ENCODE data around the gene FGFR3.

FGFR3 gene

DNA sequence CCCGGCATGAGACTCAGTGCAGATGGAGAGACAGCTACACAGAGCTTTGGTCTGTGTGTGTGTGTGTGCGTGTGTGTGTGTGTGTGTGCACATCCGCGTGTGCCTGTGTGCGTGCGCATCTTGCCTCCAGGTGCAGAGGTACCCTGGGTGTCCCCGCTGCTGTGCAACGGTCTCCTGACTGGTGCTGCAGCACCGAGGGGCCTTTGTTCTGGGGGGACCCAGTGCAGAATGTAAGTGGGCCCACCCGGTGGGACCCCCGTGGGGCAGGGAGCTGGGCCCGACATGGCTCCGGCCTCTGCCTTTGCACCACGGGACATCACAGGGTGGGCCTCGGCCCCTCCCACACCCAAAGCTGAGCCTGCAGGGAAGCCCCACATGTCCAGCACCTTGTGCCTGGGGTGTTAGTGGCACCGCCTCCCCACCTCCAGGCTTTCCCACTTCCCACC is 14.3 kb downstream of the FGFR3 start:
- FAIRE-seq (no peak), DNase-seq (ENCODE audit: insufficient read length) (no peak)
- TF ChIP-seq POLR2A (IDR thresholded peaks at IDR 0.05; ENCODE audit: low read depth, low read length) (no peak), POLR2AphosphoS5 (IDR thresholded peaks at IDR 0.05; ENCODE audit: low read depth, low read length) (no peak)

DNA sequence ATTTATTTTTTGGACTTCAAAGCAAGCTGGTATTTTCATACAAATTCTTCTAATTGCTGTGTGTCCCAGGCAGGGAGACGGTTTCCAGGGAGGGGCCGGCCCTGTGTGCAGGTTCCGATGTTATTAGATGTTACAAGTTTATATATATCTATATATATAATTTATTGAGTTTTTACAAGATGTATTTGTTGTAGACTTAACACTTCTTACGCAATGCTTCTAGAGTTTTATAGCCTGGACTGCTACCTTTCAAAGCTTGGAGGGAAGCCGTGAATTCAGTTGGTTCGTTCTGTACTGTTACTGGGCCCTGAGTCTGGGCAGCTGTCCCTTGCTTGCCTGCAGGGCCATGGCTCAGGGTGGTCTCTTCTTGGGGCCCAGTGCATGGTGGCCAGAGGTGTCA is 15.3 kb downstream of the FGFR3 start:
- DNase-seq (ENCODE audit: insufficient read length) (no peak), FAIRE-seq (no peak)

DNA sequence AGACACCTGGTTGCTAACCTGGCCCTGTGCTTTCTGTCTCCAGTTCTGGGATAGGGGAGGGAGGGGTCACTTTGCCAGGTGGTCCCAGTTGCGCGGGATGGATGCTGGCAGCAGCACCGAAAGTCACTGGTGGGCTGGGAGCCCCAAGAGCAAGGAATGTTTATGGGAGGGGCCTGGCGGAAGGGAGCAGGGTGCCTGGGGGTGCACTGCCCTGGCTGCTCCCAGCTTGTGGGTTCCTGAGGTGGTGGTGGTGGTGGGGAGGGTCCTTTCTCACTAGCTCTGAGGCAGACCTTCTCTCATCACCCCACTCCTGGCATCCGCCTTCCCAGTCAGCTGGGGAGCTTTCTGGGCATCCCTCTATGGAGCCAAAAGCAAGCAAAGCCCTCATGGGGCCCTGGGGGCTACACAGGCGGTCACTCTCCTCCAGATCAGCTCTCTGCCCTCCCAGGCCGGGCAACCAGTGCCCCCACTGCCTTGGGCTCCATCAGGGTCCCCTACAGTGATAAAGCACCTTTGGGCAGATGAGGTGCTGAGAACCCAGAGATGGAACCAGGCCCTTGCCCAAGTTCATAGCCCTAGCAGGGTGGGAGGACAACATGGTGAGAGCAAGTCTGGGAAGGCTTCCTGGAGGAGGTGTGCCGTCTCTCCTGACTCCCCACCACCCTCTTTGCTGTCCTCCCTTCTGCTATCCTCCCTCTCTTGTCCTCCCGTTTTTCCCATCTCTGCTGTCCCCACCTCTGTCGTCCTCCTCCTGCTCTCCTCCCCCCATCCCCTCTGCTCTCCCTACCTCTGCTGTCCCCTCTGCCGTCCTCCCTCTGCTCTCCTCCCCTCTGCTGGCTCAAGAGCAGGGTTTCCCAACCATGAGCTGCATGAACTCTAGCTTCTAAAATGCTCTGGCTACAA is 16.0 kb downstream of the FGFR3 start:
- TF ChIP-seq POLR2A (IDR thresholded peaks at IDR 0.05; ENCODE audit: low read depth, low read length) (no peak), POLR2AphosphoS5 (IDR thresholded peaks at IDR 0.05; ENCODE audit: low read depth, low read length) (no peak), TAF1 (IDR thresholded peaks at IDR 0.05; ENCODE audit: borderline replicate concordance, low read depth, low read length) (no peak)
- FAIRE-seq, result no peak
- no peak for DNase-seq (ENCODE audit: insufficient read length)

More for the DNA sequence above, 15.3 kb downstream of the FGFR3 start:
- TF ChIP-seq TAF1 (IDR thresholded peaks at IDR 0.05; ENCODE audit: borderline replicate concordance, low read depth, low read length), result no peak
- TF ChIP-seq POLR2A (IDR thresholded peaks at IDR 0.05; ENCODE audit: low read depth, low read length), result no peak
- no peak for TF ChIP-seq POLR2AphosphoS5 (IDR thresholded peaks at IDR 0.05; ENCODE audit: low read depth, low read length)

GRCh38 chr4:1809754-1810502 is 16.8 kb downstream of the FGFR3 start:
- TF ChIP-seq TAF1 (IDR thresholded peaks at IDR 0.05; ENCODE audit: borderline replicate concordance, low read depth, low read length), result no peak
- no peak for TF ChIP-seq POLR2A (IDR thresholded peaks at IDR 0.05; ENCODE audit: low read depth, low read length)
- TF ChIP-seq POLR2AphosphoS5 (IDR thresholded peaks at IDR 0.05; ENCODE audit: low read depth, low read length), result no peak
- FAIRE-seq, result peak; percentile 82

DNA sequence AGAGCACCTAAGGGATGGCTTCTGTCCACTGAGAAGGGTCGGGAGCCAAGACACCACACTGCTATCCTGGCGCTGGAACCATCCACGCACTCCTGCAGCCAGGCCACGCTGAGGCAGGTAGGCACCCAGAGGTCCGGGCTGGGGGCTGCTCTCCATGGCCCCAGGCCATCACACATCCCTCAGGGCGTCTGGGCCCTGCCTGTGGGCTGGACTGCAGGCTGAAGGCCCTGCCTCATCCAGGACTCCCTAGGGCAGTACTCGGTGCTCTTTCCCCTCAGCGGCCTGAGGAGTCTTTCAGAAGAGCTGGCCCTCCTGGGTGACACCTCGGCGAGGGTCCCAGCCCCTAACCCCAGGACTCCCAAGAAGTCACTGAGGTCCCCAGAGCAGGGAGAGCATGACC is 17.7 kb downstream of the FGFR3 start:
- TF ChIP-seq TAF1 (IDR thresholded peaks at IDR 0.05; ENCODE audit: borderline replicate concordance, low read depth, low read length), result no peak
- no peak for TF ChIP-seq POLR2A (IDR thresholded peaks at IDR 0.05; ENCODE audit: low read depth, low read length)
- no peak for TF ChIP-seq POLR2AphosphoS5 (IDR thresholded peaks at IDR 0.05; ENCODE audit: low read depth, low read length)
- no peak for FAIRE-seq
- no peak for DNase-seq (ENCODE audit: insufficient read length)

More at GRCh38 chr4:1809754-1810502, 16.8 kb downstream of the FGFR3 start:
- DNase-seq (ENCODE audit: insufficient read length), result peak; percentile 91

GRCh38 chr4:1812720-1813119 is 19.6 kb downstream of the FGFR3 start:
- TF ChIP-seq POLR2AphosphoS5 (IDR thresholded peaks at IDR 0.05; ENCODE audit: low read depth, low read length) (no peak), TAF1 (IDR thresholded peaks at IDR 0.05; ENCODE audit: borderline replicate concordance, low read depth, low read length) (no peak), POLR2A (IDR thresholded peaks at IDR 0.05; ENCODE audit: low read depth, low read length) (no peak)
- FAIRE-seq (no peak), DNase-seq (ENCODE audit: insufficient read length) (no peak)

DNA sequence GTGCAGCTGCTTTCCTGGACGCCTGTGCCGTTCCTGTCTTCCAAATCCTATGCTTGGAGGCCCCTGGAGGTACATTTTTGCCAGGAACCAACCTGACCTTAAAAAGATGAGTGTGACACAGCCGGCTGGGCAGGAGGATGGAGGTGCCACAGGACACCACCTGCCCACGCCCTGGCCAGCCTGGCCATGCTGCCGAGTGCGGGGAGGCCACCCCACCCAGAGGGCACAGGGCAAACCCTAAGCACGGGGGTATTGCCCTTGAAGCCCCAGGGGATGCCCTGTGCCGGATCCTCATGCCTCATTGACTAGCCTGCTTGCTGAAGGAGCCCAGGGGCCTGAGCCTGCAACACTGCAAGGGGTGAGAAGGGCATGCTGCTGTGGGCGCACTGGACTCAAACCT is 20.1 kb downstream of the FGFR3 start:
- TF ChIP-seq TAF1 (IDR thresholded peaks at IDR 0.05; ENCODE audit: borderline replicate concordance, low read depth, low read length) (no peak), POLR2AphosphoS5 (IDR thresholded peaks at IDR 0.05; ENCODE audit: low read depth, low read length) (no peak), POLR2A (IDR thresholded peaks at IDR 0.05; ENCODE audit: low read depth, low read length) (no peak)
- no peak for DNase-seq (ENCODE audit: insufficient read length)
- no peak for FAIRE-seq

DNA sequence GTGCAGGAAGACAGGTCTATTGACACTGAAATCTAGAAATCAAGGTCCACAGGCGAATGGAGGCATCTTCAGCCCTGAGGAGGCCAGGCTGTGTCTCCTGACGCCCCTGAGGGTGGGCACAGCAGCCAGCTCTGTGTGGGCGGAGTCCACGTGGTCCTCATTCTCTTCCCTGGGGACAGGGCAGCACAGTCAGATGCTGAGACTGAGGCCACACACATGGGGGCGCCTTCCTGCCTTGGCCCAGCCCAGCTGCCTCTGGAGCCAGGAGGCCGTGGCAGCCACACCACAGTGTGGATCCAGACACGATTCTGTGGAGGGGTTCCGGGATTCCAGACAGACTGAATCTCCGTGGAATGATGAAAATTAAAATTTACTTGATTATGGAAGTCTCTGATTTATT is 20.8 kb downstream of the FGFR3 start:
- TF ChIP-seq POLR2A (IDR thresholded peaks at IDR 0.05; ENCODE audit: low read depth, low read length) (no peak), TAF1 (IDR thresholded peaks at IDR 0.05; ENCODE audit: borderline replicate concordance, low read depth, low read length) (no peak), POLR2AphosphoS5 (IDR thresholded peaks at IDR 0.05; ENCODE audit: low read depth, low read length) (no peak)
- FAIRE-seq (no peak), DNase-seq (ENCODE audit: insufficient read length) (no peak)

GRCh38 chr4:1814453-1814852 is 21.4 kb downstream of the FGFR3 start:
- DNase-seq (ENCODE audit: insufficient read length) (no peak), FAIRE-seq (no peak)
- TF ChIP-seq POLR2AphosphoS5 (IDR thresholded peaks at IDR 0.05; ENCODE audit: low read depth, low read length) (no peak), POLR2A (IDR thresholded peaks at IDR 0.05; ENCODE audit: low read depth, low read length) (no peak), TAF1 (IDR thresholded peaks at IDR 0.05; ENCODE audit: borderline replicate concordance, low read depth, low read length) (no peak)

- no peak for TF ChIP-seq POLR2AphosphoS5 (IDR thresholded peaks at IDR 0.05; ENCODE audit: low read depth, low read length)
- TF ChIP-seq POLR2A (IDR thresholded peaks at IDR 0.05; ENCODE audit: low read depth, low read length), result no peak
- no peak for TF ChIP-seq TAF1 (IDR thresholded peaks at IDR 0.05; ENCODE audit: borderline replicate concordance, low read depth, low read length)
- no peak for DNase-seq (ENCODE audit: insufficient read length)
- FAIRE-seq, result no peak
Measured at GRCh38 chr4:1815096-1815996, 22.3 kb downstream of the FGFR3 start.

Measured in GM12892 (cell line).